Measurements from ENCODE around the gene TMEM164.

TMEM164 gene

DNA sequence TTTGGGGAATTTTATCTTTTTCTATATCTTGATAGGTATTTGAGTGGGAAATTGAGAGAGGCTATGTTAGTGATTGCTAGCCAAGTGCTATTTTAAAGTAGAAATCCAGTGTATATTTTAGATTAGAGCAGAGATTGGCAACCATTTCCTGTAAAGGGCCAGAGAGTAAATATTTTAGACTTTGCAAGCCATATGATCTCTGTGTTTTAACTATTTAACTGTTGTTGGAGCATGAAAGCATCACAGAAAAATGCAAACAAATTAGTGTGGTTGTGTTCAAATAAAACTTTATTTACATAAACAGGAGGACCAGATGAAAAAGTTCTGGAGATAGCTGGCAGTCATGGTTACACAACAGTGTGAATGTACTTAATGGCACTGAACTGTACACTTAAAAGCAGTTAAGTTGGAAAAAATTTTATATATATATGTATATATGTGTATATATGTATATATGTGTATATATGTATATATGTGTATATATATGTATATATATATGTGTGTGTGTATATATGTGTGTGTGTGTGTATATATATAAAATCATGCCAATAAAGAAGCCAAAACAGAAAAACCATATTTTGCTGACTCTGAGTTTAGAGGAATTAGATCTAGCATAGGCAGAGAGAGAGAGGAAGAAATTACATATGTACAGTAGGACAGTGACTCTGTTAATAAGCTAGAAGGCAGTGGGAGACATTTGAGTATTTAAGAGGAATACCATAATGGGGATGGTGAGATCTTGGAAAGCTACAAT lies 83.4 kb downstream of the TMEM164 start:
- DNase-seq = no peak

GRCh38 chrX:110086916-110087484 lies 84.1 kb downstream of the TMEM164 start:
- no peak for DNase-seq

- DNase-seq = no peak
These were observed 84.8 kb downstream of the TMEM164 start for GRCh38 chrX:110087485-110088356.

- DNase-seq = no peak
These were observed 86.9 kb downstream of the TMEM164 start for GRCh38 chrX:110089656-110090403.

DNA sequence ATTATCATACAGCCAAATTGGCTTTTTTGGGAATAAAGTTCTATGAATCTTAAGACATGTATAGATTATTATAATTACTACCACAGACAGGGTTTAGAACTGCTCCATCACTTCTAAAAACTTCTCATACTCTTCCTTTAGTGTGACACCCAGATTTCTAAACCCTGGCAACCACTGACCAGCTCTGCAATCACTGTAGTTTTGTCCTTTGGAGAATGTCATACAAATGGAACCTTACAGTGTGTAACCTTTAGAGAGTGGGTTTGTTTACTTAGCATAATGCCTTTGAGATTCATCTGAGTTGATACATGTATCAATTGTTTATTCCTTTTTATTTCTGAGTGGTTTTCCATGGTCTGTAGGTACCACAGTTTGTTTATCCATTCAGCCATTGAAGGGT lies 95.0 kb downstream of the TMEM164 start:
- DNase-seq = no peak

DNA sequence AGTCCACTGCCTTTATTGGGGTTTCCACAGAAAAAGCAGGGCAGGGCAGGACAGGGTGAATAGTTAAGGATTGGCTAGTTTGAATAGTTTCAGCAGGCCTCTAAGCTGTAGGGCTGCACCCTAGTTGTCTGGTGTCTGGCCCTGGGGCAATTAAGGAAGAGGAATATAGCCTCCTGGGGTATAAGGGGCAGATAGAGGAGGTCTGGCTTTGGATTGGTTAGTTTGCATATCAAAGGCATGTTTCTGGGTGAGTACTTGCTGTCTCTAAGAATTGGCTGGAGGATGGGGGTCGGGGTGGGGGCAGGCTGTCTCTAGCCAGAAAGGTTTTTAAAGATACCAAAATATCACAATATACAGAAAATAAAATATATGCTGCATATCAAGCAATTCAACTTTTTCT lies 100.4 kb downstream of the TMEM164 start:
- DNase-seq = no peak

DNA sequence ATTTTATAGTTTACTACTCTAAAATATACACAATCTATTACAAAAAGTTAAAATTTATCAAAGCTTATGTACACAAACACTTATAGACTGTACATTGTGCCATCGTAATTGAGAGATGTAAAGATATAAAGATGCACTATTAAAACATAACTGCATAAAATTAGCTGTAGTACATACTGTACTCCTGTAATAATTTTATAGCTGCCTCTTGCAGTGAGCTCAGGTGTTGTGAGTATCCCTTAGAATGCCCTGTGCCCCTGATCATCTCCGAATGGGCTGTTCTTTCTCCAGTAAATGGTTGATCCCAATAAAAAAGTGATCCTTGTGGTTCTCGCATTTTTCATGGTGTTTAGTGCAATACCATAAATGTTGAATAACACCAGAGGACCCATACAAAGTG lies 101.2 kb downstream of the TMEM164 start:
- no peak for DNase-seq

DNA sequence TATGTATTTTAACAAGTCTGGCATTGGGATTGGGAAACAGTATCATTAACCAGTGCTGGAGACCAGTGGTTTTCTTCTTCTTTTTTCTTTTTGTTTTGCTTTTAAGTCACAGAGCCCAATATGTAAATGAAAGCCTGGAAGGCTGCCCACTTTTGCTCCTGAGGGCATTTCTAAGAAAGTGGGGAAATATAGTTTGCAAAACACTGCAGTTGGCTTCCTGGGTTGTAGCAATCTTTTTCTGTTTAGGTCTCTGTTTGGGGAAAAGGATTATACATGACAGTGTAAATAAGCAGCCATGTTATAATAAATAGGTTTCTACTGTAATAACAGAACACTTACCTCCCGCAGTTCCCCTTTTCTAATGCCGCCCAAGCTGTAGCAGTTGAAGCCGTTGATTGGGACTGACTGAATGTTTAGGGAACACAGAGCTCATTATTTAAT lies 105.5 kb downstream of the TMEM164 start:
- DNase-seq = no peak

GRCh38 chrX:110114260-110114776 lies 111.4 kb downstream of the TMEM164 start:
- DNase-seq = no peak

- no peak for DNase-seq
These were observed 113.4 kb downstream of the TMEM164 start for GRCh38 chrX:110116066-110116980.

DNA sequence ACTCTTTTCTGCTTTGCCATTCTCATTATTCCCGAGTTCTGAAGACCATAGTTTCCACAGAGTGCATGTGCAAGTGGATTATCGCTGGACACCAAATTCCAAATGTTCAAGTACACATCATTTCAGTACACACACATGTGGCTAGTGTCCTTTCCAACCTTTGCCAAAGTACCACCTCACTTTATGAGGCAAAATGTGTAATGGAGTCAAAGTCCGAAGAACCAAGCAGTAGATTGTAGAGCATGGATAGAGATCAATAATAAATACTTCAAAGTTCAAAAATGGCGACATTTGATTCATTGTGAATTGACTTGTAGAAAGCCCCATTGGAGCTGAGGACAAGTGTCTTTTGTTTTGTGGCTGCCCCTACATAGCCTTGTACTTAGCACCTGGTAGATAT lies 115.6 kb downstream of the TMEM164 start:
- no peak for DNase-seq

DNA sequence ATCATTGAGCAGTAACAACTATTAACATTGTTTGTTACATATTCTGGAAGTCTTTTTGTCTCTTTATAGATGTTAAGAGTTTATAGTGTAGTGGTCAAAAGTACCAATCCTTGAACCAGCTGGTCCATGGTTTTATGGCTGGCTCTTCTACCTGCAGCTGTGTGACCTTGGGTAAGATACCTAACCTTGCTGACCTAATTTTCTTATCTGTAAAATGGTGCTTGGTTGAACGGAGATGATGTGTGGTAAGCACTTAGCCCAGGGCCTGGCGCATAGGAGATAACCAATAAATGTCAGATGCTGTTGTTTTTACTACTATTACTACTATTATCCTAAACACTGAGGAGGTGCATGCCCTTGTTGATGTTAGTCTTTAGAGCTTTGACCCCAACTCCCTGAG lies 116.6 kb downstream of the TMEM164 start:
- DNase-seq = no peak

- DNase-seq = no peak
These were observed 117.1 kb downstream of the TMEM164 start for GRCh38 chrX:110120025-110120424.

DNA sequence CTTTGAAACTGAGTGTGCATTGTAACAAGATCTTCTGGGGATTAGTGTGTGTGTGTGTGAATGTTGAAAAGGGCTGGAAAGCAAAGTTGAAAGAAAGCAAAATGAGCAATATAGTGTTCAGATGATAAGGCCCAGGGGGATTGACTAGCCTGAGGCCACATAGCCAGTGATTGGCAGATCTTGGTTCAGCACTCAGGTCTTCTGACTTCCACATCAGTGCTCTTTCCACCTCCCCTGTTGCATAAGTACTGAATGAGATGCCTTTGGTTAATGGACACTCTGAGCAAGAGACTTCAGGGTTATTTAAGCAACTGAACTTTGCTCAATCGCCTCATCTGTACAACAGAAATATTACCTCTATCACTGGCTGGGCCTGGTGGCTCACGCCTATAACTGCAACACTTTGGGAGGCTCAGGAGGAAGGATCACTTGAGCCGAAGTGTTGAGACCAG lies 120.4 kb downstream of the TMEM164 start:
- DNase-seq = no peak

GRCh38 chrX:110125446-110126162 lies 122.7 kb downstream of the TMEM164 start:
- DNase-seq = no peak

- DNase-seq = no peak
These were observed 128.1 kb downstream of the TMEM164 start for GRCh38 chrX:110131031-110131430.

GRCh38 chrX:110132450-110133114 lies 129.7 kb downstream of the TMEM164 start:
- no peak for DNase-seq

DNA sequence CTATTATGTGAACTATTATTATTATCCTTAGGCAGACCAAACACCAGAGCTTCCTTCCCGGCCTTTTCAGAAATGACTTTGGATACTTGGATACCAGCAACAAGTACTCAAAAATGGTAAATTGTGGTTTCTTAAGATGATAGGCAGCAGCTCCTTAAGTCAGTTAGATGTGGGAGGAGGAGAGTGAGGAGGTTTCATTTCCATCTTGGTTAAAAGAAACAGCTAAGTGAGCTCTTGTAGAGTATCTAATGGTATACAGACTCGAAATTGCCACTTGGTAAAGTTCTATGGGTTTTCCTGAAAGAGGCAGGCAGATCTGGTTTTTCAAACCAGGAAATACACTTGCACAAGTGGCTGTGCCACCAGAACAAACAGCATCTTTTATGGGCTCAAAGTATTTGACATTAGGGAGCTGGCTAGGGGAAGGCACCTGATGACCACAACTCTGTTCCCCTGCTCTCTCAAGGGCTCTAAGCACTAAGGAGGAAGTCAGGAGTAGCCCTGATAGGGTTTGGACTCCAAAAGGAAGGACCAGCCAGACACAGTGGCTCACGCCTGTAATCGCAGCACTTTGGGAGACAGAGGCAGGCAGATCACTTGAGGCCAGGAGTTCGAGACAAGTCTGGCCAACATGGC lies 130.9 kb downstream of the TMEM164 start:
- DNase-seq = no peak

- no peak for DNase-seq
These were observed 132.7 kb downstream of the TMEM164 start for GRCh38 chrX:110135618-110136017.

- DNase-seq = no peak
These were observed 133.2 kb downstream of the TMEM164 start for GRCh38 chrX:110136136-110136535.
